Stimulated activated CD4-positive, alpha-beta T cell treated with anti-CD3 and anti-CD28 coated beads, Interleukin-15, amount 100 ng/mL, for 1 hour (primary cell): ENCODE results near the gene JCAD.
"Not testable (repeated sequence)": the region's sequence is repeated elsewhere in the genome, so short reads cannot be mapped to it uniquely, and the experiment has no call there.

Experiments used
- DNase-seq, 2 donors: peaks; one replicate each; pipeline ENCODE4 v3.0.0-alpha.2; 2020; ENCODE audit warnings: low read depth in 1 of 2, low spot score in 1 of 2

The JCAD gene

GRCh38 chr10:30028006-30028737 is 31.2 kb downstream of the JCAD start:
- DNase-seq = no peak

- DNase-seq = peak; percentile 54 to 68
These were observed 32.1 kb downstream of the JCAD start for GRCh38 chr10:30027057-30028005.

DNA sequence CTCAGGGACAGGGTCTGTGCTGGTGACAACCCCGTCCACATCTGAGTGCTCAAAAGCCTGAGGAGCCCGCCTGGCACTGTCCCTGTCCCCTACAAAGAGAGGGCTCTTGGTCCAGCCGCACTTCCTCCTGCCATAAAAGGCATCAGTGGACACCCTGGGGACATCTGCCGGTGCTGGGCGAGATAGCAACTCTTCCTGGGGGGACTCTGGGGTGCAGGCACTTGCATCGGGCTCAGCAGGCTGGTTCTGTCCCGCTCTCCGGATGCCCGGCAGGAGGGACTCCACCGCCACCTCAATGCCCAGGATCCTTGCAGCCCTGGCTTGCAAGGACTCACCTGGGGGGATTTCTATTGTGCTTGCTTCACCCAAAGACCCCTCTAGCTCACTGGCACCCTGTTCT is 32.8 kb downstream of the JCAD start:
- DNase-seq = no peak

DNA sequence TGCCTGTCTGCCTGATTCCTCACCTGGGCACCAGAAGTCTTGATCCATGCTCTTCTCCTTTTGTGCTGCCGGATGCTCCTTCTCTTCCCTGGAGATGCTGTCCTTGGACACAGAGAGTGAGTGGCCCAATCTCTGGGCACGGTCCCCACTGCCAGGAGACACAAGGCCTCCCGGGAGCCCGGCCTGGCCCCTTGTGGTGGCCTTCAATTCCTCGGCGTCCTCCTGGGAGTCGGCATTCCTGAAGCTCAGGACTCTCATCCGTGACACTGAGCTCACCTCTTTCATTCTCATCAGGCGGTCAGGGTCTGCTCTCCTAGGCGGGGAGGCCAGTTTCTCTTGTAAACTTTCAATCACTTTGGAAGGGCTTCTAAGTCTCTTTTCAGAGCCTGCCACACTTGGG is 33.3 kb downstream of the JCAD start:
- DNase-seq = no peak

- not testable (repeated sequence) for DNase-seq
These were observed 34.0 kb downstream of the JCAD start for GRCh38 chr10:30025428-30025827.

GRCh38 chr10:30022590-30022989 is 36.8 kb downstream of the JCAD start:
- DNase-seq = no peak

- DNase-seq = no peak
These were observed 39.9 kb downstream of the JCAD start for GRCh38 chr10:30019468-30019867.

DNA sequence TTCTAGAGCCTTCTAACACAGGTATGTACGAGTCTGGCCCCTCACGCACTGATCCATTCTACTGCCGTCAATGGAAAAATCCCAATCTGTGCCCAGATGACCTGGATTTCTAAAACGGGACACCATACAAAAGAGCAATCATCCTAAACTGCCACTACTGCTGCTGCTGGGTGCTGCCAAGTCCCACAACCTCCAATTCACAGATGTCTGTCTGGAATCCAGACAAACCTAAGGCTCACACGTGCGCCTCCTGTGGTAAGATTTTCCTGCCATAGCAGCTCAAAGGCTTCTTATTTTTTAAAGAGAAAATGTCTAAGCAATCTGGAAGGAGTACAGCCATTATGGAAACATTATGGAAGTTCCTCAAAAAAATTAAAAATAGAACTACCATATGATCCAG is 40.9 kb downstream of the JCAD start:
- no peak for DNase-seq

GRCh38 chr10:30017966-30018365 is 41.4 kb downstream of the JCAD start:
- DNase-seq = no peak

DNA sequence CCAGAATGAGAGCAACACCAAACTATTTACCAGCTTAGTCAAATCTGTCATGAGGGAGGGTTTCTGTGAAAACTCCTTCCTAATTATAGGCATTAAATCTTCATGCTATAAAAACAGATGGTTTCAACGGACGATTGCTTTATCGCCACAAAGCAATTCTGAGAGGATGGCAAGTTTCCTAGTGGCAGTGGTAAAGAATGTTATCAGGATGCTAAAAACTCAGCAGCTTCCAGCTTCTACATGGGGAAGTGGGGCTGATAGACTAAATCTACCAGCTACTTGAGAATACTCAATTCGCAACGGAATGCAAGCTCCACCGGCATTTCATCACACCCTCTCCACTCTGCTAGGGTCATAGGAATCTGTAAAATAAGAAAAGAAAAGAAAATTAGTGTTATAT is 41.8 kb downstream of the JCAD start:
- no peak for DNase-seq

- no peak for DNase-seq
These were observed 44.9 kb downstream of the JCAD start for GRCh38 chr10:30014511-30014910.

- DNase-seq = no peak
These were observed 45.6 kb downstream of the JCAD start for GRCh38 chr10:30013757-30014156.

DNA sequence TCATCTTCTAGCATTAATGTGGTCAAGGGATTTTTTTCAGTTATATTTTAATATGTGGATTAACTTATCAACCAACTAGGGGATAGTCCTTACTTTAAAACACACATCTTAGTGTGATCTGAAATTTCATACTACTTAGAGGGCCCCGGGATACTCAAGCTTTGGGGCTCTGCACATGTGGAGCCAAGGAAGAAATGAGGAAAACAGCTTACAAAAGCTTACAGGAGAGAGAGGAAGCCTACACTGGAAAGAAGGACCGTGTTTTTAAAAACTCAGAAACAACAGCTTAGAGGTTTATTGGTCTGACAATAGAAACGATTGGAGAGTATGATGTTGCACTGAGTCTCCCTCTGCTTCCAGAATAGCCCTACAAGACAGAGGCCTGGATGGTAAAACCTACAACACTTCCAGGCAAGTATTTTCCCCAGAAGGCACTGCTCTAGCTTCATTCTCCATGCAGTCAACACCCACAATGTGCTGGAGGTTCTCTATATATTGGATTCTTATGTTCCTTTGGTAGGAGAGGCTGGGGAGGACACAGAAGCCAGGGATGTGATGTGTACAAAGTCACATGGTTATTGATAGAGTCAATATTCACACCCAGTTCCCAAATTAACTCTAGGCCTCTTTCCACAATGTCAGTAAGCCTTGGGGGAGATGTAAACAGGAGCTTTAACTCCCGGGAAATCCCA is 47.3 kb downstream of the JCAD start:
- no peak for DNase-seq

DNA sequence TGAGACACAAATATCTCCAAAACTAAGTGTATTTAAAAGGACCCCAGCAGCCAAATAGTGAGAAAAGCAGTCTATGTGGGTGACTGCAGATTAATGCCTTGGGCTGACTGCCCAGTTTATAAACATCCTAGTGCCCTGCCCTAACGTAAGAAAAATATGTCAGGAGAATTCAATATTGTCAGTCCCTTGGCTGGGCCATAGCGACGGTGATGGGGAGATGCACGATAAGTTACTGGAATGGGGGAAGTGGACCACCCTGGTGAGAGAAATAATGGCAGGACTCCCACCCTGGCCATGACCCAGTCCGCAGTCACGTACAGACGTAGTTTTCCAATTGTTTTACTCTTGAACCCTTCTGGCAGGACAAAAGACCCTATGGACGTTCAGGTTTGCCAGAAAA is 48.0 kb downstream of the JCAD start:
- DNase-seq = no peak

- DNase-seq = no peak
These were observed 52.0 kb downstream of the JCAD start for GRCh38 chr10:30007406-30007805.

DNA sequence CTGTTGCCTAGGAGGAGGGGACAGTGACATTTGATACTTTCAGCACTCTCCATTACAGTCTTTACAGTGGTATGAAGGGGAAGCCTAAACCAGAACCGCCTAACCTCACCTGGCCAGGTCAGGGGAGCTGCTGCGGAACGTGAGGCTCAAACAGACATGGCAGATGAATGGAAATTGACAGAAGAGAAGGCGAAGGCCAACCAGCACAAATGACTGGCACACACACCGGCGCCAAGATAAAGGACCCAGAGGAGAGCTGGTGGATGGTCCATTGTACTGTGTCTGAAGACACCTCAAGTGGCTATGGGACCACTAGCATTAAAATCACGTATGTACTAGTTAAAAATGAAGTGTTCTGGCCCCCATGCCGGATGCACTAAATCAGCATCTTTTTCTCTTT is 53.0 kb downstream of the JCAD start:
- DNase-seq = no peak

- DNase-seq = not testable (repeated sequence)
These were observed 54.3 kb downstream of the JCAD start for GRCh38 chr10:30005116-30005515.

GRCh38 chr10:30002426-30003266 is 56.7 kb downstream of the JCAD start:
- DNase-seq = peak; percentile 20 to 31

DNA sequence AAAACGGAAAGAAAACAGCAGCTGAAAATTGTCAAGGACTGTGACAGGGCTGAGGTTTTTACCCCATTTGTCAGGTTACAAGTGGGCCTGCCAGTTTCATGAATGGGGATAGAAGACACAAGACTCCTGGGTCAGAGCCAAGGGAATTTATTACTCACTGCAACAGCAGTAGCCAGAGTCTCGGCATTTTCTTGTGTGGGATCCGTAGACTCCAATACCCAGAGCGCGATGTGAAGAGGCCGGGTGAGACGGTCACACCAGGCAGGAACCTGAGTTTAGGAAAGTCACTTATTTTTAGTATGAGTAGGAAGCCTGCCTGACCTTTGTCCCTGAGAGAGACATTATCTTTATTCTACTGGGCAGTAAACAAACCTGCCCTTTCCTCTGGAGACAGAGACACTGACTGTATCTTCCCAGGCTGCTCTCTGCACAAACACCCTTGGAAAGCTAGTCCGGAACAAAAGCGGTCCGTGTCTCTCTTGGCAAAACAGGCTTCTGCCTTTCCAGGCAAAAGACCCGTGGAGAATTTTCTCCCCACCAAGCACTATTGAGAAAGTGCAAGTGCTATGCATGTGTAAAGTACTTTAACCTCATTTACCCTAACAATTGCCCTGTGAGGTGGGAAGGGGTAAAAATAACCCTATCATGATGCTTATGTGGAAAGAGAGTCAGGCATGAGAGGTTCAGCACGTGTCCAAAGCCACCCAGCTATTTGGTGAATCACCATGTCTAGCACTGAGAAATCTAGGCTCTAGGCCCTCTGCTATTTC is 58.4 kb downstream of the JCAD start:
- no peak for DNase-seq
